SH-SY5Y (cell line): ENCODE results near the gene SPRING1.

Experiments used
- GATA2 ChIP-seq: IDR thresholded peaks from 2 replicates; pipeline ENCODE4 v1.6.1; 2011; ENCODE audit warnings: mild to moderate bottlenecking, low read depth, low read length
- GATA3 ChIP-seq: IDR thresholded peaks from 2 replicates; pipeline ENCODE4 v1.6.1; 2011; ENCODE audit warnings: low read depth, mild to moderate bottlenecking, low read length, moderate library complexity

- no peak for TF ChIP-seq GATA3
- no peak for TF ChIP-seq GATA2
Measured at GRCh38 chr12:116759783-116760621, 22.1 kb upstream of the SPRING1 start.
